HG03135 (cell line): ENCODE measurements around the gene PLXNA1.

ENCODE experiments used
- ATAC-seq: cut with Tn5 transposase; IDR thresholded peaks from one replicate; pipeline ENCODE4 v1.9.1; 2021; ENCODE audit warnings: mild to moderate bottlenecking, moderate library complexity; ENCODE audit not compliant: unreplicated experiment

PLXNA1 gene

DNA sequence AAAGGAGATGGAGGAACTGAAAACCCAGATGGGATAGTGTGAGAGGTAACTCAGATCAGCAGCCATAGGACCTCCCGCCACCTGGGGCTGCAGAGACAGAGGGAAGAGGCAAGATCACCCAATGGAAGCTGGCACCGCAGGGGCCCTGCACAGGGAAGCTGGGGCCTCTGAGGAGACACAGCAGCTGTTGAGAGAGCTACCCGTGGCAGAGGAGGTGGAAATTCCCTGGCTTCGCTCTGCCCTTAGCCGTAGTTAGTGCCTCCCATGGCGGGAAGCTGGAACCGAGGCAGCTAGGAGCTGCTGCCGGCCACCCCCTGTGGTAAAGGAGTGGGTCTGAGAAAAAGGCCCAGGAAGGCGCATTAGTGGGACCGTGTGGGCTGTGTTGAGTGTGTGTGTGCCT, 18.0 kb upstream of the PLXNA1 start:
- no peak for ATAC-seq

DNA sequence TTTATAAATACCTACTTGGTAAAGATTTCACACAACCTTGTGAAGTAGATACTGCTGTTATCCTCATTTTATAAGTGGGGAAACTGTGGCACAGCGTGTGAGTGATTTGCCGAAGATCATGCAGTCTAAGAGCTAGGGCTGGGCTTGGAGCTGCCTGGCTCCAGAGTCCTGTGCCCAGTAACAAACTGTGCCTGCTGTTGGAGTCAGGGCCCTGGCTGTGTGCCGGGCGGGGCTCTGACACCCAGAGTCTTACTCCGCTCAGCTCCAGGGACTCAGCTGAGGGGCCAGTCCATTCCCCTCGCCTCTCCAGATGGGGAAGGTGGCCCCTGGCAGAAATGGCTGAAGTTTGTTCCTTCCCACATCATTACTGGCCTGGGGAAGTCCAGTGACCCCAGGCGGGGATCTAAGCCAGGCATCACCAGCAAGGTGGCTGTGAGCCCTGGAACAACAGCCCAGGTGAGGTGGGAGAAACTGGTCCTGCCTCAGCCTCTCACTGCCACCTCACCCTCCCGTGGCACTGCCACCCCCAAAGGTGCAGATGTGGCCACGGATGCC, 17.3 kb upstream of the PLXNA1 start:
- ATAC-seq = no peak

DNA sequence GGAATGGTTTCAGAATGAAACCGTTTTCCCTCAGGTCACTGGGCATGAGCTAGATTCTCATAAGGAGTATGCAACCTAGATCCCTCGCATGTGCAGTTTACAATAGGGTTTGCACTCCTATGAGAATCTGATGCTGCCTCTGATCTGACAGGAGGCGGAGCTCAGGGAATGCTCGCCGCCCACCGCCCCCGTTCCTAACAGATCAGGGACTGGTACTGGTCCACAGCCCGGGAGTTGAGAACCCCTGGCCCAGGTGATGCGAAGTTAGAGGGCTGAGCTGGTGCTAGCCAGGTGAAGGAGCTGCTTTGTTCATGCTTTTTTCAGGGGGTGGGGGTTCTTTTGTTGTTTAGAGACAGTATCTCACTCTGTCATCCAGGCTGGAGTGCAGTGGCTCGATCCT, 15.5 kb upstream of the PLXNA1 start:
- ATAC-seq = no peak

DNA sequence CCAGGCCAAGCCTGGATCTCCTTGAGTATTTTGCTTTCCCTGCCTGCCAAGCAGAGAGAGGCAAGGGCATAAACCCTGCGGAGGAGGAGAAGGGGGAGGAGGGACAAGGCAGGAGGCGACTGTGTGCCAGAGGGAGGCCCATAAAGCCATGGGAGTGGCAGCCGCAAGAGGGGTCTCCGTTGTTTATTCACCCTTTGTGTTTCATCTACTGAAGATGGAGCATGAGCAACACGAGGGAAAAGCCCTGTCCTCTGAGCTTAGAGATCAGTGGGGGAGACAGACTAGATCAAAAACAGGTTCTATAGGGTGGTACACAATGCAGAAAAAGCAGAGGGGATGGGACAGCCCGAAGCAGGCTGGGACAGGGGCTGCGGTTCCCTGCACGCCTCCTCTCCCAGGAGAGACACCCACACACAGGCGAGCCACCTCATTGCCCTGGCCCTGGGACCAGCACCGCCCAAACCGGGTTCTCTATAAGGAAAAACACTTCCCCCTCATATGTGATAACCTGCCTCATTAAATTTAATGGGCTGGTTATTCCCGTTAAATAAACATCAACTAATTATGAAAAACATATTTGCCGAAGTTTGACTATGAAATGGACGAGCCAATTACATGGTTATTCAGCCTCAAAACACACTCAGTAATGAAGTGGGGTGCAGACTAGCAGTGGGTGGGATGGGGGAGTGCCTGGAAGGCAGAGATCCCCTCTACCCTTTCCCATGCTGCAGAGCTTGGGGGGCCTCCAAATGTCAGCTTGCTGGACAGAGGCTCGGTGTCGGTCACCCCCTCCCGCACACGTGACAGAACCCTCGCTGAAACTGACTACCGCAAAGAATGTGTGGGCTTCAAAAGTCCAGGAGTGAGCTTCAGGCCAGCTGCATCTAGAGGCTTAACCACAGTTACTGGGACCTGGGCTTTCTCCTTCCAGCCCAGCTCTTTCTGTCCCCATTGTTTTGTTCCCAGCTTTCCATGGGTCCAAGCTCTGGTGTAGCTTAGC, 14.2 kb upstream of the PLXNA1 start:
- no peak for ATAC-seq

DNA sequence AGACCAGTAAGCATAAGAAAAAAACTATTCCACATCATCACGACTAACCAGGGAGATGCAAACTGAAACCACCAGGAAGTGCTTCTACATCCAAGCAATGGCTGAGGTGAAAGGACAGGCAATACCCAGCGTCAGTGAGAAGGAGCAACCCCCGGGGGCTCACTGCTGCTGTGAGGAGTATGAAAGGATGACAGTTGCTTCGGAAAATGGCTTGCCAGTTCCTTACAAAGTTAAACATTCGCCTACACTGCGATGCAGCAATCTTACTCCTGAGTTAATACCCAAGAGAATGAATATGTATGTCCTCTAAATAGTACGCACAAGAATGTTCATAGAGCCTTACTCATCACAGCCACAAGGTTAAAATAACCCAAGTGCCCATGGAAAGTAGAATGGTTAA, 13.3 kb upstream of the PLXNA1 start:
- ATAC-seq = no peak

DNA sequence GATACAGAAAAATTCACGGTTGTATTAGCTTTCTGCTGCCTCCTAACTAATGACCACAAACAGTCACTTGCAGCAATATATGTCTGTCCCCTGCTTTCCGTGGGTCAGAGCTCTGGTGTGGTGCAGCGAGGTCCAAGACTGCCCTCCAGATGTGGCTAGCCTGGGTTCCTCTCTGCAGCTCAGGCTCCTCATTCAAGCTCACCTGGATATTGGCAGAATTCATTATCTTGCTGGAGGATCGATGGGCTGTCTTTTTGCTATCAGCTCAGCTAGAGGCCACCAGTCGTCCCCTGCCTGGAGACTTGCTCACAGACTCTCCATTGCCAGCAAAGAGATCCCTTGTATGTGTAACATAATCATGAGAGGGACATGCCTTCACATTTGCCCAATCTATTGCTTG, 12.8 kb upstream of the PLXNA1 start:
- no peak for ATAC-seq

DNA sequence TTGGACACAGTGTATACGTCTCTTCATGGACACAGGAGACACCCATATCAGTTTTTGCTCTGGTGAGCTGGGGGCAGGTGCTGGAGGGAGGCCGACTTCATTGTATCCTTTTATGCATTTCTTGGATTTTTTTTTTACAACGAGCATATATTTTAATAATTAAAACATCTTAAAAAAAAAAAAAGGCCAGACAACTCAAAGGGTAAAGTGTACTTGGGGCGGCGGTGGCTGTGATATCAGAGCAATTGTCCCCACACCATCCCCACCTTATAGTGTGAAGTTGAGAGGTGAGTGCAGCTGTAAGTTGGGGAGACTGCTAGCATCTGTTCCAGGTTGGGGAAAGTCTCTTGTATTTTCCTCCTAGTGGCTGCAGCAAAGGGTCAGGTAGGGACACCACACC, 12.0 kb upstream of the PLXNA1 start:
- ATAC-seq = no peak

DNA sequence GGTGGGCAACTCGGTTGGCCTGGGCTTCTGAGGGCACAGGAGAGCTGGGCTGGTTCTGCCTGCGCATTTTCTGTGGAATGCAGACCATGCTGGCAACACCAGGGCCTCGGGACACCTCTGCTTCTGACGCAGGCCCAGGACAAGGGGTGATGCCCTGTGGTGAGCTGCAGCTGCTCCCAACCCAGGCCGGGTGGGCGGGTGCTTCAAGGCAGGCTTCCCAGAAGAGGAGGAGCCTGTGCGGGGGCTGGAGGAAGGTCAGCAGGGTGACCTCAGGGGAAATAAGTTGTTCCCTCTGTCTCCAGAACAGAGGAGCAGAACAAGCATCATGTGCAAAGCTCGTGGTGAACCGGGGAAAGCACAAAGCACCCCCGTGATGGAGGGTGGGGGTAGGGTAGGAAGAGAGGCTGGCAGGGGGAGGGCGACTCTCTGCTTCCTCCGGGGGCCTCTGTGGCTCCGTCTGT, 11.0 kb upstream of the PLXNA1 start:
- no peak for ATAC-seq

DNA sequence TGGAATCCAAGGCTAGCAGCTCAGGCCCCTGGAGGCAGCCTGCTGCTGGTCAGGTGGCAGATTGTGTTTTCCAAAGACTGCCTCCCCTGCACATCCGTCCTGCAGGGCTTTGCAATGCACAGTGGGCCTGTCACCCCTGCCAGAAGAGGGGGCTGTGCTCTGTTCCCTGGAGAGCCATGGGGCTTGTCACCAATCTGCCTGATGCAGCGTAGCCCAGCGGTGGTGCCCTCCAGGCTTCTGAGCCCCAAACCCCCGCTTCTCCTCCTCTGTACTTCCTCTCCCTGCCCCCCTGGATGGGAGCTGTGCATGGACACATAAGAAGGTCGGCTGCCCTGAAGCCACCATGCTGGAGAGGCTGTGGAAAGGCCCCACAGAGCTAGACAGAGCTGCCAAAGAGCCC, 10.0 kb upstream of the PLXNA1 start:
- no peak for ATAC-seq

DNA sequence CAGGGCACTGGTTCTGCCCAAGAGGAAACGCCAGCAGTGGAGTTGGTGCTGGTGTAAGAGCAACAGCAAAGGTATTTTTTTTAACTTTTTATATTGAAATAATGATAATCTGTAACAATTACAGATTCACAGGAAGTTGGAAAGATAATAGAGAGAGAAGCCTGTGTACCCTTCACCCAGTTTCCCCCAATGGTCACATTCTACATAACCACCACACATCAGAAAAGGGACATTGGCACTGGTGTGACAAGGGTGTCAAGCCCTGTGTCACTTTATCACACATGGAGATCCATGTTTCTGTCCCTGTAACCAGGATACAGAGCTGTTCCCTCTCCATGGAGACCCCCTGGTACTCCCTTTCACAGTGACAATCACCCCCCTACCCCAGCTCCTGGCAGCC, 9.1 kb upstream of the PLXNA1 start:
- no peak for ATAC-seq

DNA sequence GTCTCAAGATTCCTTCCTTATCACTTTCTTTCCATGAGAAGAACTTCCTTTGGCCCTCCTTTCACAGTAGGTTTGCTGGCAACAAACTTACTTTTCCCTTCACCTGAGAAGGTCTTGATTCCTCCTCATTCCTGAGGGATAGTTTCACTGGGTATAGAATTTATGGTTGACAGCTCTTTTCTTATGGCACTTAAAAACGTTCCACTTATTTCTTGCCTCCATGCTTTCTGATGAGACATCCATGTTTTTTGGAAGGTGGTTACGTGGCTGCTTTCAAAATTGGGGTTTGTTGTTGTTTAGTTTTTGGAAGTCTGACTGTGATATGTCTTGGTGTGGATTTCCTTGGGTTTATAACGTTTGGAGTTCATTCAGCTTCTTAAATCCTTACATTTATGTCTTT, 8.2 kb upstream of the PLXNA1 start:
- no peak for ATAC-seq

DNA sequence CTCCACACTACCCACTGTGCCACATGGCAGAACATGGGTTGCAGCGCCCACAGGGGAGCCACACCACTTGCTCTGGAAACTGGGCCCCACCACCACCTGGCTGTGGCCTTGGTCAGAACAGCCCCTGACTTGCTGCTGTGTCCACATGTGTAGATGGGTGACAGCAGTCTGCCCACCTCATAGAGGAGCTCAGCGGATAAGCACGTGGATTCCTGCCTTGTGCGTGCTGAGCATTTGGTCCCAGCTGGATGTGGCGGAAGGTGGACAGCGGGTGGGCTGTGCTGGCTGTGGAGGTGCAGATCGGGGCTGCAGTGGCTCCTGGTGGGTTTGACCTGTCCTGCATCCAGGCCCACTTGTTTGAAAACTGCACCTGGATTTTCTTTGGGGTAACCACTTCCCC, 6.0 kb upstream of the PLXNA1 start:
- no peak for ATAC-seq

DNA sequence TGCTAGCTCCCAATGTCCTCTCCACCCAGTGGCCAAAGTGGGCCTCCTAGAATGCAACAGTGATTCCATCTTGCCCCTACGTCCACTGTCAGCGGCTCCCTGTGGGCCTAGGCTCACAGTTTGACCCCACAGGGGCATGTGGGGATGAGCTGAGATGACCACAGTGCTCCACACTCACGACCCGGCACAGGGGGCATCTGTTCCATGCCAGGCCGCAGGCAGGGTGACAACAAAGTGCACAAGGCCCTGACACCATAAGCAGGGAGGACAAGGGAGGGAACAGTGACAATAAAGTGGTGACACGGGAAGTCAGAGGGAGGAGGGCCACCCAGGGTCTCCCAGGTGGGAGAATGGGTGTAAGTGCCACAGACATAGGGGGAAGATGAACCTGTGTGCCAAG, 5.1 kb upstream of the PLXNA1 start:
- ATAC-seq = no peak

DNA sequence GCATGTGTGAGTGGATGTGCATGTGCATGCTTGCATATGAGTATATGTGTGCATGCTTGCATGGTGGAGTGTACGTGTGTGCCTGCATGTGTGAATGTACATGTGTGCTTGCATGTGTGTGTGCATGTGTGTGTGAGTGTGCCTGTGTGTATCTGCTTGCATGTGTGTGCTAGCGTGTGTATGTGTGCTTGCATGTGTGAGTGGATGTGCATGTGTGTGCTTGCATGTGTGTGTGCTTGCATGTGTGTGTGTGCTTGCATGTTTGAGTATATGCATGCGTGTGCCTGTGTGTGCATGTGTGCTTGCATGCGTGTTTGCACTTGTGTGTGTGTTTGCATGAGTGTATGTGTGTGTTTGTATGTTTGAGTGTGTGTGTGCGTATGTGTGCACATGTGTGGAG, 4.6 kb upstream of the PLXNA1 start:
- ATAC-seq = no peak

DNA sequence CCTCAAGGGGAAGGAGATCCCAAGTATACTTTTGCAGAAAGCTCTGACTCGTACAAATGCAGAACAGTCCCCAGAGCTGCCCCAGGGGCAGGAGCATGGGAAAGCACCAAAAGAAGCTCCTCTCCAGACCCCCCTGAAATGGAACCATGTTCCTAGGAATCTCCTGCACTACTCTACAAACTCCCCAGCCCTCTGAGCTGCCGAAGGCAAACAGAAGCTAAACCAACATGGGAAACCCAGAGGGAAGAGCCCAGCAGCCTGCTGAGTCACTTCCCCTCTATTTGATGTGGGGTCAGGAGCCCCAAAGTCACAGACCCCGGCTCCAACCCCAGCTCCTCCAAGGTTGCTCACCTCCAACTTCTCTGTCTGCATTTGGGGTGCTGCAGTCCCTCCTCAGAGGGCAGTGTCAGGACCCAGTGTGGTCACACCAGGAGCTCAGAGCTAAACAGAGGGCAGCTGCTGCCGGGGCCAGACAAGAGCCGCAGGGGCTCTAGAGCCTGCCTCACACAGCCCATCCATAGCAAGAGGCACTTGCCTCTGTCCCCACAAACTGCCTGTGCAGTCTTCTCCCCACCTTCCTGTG, 3.8 kb upstream of the PLXNA1 start:
- ATAC-seq = no peak

DNA sequence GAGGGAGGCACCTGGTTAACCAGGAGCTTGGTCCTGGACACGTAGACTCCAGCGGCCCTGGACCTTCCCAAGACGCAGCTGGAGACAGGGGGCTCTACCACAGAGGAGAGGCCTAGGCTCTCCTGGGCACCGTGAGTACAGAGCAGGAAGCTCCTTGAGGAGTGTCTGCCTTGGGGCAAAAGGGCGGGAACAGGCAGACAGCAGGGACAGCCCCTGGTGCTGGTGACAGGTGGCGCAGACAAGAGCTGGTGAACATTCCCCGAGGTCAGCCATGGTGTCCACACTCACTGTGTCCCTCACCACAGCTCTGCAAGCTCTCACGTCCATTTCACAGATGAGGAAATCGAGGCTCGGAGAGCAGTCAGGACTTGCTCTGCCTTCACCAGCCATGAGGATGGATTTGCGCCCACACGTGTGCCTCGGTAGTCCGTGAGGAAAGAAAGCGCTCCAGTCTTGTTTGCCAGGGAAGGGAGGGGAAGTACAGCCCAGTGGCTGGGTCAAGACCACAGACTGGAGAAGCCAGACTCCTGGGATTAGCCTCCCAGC, 2.6 kb upstream of the PLXNA1 start:
- no peak for ATAC-seq

DNA sequence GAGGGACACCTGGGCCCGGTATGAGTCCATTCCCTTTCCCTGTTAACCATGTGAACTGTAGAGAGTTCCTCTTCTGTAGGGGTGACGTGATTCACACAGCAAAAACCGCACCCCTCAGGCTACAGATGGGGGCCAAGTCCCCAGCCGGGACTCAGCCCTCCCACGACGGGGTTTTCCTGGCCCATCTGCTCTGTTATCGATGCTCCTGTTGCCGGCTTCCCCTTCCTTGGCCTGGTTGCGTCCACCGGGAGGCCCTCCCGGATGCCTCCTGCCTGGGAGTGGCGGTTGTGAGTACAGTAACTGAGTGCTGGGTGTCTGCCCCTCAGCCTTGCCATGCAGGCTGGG, 817 bp upstream of the PLXNA1 start:
- ATAC-seq = peak; percentile 21

DNA sequence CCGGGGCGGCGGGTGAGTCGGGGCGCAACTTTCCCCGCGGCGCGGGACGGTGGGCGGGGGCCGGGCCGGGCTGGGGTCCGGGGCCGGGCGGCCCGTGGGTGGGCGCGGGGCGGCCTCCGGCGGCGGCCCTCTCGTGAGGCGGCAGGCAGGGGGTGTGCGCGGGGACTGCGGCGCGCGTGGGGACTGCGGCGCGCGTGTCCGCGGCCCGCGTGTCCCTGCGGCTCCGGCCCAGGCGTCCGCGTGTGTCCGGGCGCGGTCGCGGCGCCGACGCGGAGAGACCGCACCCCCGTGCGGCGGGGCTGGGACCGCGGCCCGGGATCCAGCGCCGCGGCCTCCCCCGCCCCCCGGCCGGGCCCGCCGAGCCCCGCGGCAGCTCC, 349 bp downstream of the PLXNA1 start:
- peak; percentile 5 for ATAC-seq

DNA sequence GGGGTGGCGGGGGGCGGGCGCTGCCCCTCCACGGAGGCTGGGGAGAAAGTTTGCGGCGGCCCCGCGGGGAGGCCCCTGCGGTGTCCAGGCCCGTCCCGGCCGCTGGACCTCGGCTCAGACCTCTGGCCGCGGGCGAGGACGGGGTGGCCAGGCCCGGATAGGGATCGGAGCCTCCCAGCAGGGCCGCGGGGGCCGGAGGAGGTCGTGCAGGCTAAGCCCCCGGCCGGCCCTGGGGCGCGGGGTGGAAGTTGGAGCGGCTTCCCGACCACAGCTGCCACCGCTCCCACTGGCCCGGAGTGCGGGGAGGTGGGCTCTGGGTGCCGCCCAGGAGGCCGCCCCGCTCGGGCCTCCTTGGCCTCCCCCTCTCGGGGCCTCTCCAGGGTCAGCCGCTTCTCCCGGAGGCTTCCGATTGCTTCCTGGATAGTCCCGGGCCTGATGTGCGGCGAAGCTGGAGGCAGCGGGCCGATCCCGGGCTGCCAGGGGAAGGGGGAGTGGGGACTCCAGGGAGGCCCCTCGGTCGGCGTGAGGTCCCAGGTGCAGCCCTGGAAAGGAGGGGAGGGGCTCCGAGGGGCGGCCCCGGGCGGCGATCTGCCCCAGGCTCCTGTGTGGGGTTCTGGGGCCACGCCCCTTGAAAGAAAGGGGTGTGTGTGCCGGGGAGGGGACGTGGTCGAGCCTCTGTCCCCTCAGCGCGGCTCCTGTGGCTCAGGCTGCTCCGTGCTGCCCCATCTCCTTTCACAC, 907 bp downstream of the PLXNA1 start:
- ATAC-seq = no peak

DNA sequence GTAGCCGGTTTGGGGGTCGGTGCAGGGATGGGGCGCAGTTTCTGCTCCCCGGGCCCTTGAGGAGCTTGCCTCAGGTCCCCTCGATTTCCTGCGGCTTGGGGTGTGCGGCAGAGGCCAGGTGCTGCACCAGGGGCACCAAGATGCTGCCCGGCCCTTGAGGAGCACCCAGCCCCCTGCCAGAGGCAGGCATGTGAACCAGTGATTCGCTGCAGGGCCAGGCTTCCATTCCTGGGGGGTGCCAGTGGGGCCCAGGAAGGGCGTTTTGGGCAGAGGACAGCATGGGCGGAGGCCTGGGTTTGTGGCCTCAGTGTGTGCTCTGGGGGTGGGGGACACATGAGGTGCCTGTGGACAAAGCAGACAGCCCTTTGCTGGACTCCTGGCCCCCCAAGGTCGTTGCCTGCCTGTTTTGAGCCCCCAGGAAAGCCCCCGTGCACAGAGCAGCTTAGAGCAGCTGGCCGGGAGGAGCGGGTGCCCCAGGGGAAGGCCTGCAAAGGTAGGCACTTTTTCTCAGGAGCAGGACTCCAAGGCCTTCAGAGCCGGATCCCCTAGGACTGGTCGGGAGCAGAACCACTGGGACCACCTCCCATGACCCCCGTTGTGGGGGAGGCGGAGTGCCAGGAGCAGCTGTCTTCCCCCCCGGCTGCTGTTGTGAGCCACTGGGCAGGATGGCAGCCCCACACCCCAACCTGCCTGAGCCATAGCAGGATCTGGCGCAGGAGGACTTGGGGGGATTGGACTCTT, 1.6 kb downstream of the PLXNA1 start:
- ATAC-seq = no peak
